ENCODE data around the gene SP3. TPM values are rescaled to one million over a fixed set of nuclear protein-coding genes. Genes with fewer than 3 reads are reported as not detected.

The SP3 gene
- total RNA-seq, 2 donors from 2014 or later, result 70.2 to 73.6 TPM

DNA sequence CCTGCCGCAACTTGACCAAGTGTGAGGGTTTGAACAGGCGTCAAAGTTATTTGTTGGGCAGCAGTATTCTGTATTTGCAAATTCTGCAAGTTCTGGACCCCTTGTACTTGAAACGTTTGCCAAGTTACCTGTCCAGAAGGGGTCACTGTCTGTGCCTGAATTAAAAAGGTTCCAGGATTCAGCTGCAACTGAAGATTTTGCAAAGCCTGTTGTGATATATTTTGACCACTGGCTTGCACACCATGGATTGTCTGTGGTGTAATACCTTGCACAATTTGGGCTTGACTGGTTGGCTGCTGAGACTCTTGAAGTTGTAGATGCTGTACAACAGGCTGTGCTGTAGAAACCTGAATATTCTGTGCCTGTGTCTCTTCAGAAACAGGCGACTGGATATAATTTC lies 10.2 kb downstream of the SP3 start:
- intact Hi-C loops (cut with DNase I), result no loop called here
- no peak for DNase-seq (ENCODE audit: low spot score)

DNA sequence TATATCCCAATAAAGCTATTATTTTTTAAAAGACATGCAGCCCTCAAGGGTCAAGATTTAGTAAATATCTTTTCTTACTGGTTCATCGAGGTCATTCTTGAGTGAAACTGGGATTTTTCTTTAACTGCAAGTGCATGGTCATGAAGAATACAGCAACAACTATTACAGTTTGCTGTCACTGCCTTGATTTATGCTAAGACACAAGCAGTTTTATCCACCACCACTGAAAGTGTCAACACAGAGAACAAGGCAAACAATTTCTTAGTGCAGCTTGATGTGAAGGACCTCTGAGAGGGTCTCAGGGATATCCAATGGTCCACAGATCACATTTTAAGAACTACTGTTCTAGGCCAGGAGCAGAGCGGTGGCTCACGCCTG lies 12.1 kb downstream of the SP3 start:
- intact Hi-C loops (cut with DNase I), result no loop called here
- no peak for DNase-seq (ENCODE audit: low spot score)

GRCh38 chr2:173952267-173953046 lies 12.7 kb downstream of the SP3 start:
- DNase-seq (ENCODE audit: low spot score), result no peak
- intact Hi-C loops (cut with DNase I), result no loop called here

- no peak for DNase-seq (ENCODE audit: low spot score)
- intact Hi-C loops (cut with DNase I), result no loop called here
These were observed 16.3 kb downstream of the SP3 start for GRCh38 chr2:173948842-173949241.

- intact Hi-C loops (cut with DNase I), result no loop called here
- DNase-seq (ENCODE audit: low spot score), result no peak
These were observed 17.0 kb downstream of the SP3 start for GRCh38 chr2:173948198-173948597.

GRCh38 chr2:173947131-173947530 lies 18.0 kb downstream of the SP3 start:
- DNase-seq (ENCODE audit: low spot score), result no peak
- intact Hi-C loops (cut with DNase I), result no loop called here

- no peak for DNase-seq (ENCODE audit: low spot score)
- intact Hi-C loops (cut with DNase I), result no loop called here
These were observed 21.4 kb downstream of the SP3 start for GRCh38 chr2:173943738-173944137.

- DNase-seq (ENCODE audit: low spot score), result no peak
- intact Hi-C loops (cut with DNase I), result no loop called here
These were observed 22.2 kb downstream of the SP3 start for GRCh38 chr2:173942861-173943523.

DNA sequence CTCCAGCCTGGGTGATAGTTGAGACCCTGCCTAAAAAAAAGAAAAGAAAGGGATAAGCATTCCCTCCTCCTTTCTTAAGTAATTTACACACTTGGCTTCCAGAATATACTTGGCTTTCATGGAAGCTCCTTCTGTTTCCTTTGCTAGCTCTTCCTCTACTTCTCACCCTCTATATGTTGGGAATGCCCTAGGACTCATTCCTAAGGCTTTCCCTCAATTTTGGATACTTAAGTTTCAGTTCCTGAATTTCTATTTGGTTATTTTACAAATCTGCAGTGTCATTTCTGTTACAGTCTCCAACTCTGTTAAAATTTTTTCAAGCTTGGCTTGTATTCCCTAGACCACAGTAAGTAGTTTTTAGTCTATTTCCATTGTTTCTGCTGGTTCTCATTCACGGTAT lies 23.6 kb downstream of the SP3 start:
- DNase-seq (ENCODE audit: low spot score), result no peak
- intact Hi-C loops (cut with DNase I), result no loop called here

DNA sequence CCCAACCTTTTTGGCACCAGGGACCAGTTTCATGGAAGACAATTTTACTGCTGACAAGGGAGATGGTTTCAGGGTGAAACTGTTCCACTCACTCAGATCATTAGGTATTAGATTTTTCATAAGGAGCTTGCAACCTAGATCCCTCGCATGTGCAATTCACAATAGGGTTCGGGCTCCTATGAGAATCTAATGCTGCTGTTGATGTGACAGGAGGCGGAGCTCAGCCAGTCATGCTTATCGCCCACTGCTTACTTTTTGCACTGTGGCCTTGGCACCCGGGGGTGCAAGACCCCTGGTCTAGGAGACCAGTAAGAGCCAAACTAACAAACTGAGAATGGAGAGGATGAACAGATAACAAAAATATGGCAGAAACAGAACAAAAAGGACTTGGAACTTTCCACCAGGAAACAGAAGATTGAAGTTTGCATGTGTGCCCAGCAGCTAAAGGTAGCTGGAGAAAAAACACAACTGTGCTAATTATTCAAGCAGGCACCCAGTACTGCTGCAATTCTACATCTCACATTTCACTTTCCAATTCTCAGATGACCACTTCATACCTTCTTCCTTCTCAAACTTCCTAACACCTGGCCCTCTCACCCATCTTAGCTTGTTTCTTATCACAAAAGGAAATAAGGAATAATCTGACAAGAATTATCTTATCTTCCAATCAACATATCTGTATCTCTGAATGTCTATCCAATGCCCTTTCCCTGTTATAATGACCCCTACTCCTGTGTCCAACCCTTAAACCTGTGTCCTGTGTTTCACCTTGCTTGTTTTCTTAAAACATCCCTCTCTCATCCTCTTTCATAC lies 24.8 kb downstream of the SP3 start:
- DNase-seq (ENCODE audit: low spot score), result no peak
- intact Hi-C loops (cut with DNase I), result no loop called here

DNA sequence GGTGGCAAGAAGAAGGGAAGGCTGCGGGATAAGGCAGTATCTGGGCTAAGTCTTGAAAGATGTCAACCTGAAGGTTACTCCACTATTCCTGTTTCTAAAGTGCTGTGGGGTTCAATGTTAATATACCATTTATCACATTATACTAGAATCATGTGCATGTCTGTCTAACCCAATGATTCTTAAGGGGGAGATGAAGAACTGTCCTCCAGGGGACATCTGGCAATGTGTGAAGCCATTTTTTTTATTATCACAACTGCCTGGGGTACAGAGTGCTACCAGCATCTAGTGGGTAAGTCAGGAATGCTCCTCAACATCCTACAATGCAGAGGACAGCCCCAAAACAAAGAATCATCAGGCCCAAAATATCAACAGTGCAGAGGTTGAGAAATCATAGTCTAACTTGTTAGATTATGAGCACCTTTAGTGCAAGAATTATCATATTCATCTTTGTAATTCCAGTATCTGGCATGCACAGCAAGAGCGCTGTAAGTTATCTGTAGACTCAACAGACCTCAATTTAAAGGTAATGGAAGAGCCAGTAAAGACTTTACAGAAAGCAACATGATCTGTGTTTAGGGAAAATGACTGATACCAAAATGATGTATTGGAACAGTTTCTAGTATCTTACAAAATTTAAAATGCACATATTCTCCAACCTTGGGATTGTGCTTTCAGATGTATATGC lies 26.3 kb downstream of the SP3 start:
- intact Hi-C loops (cut with DNase I), result no loop called here
- no peak for DNase-seq (ENCODE audit: low spot score)

- intact Hi-C loops (cut with DNase I), result no loop called here
- DNase-seq (ENCODE audit: low spot score), result no peak
These were observed 29.9 kb downstream of the SP3 start for GRCh38 chr2:173935305-173935704.

- no peak for DNase-seq (ENCODE audit: low spot score)
- intact Hi-C loops (cut with DNase I), result no loop called here
These were observed 30.3 kb downstream of the SP3 start for GRCh38 chr2:173934895-173935294.

DNA sequence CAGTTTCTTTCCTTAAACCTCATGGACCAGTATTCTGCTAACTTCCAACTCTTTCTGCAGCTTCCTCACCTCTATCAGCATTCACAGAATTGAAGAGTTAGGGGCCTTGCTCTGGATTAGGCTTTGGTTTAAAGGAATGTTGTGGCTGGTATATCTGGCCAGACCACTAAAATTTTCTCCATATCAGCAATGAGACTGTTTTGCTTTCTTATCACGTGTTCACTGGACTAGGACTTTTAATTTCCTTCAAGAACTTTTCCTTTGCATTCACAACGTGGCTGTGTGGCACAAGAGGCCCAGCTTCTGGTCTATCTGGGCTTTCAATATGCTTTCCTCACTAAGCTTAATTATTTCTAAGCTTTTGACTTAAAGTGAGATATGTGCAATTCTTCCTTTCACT lies 33.4 kb downstream of the SP3 start:
- DNase-seq (ENCODE audit: low spot score), result no peak
- intact Hi-C loops (cut with DNase I), result no loop called here

GRCh38 chr2:173929441-173929840 lies 35.7 kb downstream of the SP3 start:
- intact Hi-C loops (cut with DNase I), result no loop called here
- DNase-seq (ENCODE audit: low spot score), result no peak

DNA sequence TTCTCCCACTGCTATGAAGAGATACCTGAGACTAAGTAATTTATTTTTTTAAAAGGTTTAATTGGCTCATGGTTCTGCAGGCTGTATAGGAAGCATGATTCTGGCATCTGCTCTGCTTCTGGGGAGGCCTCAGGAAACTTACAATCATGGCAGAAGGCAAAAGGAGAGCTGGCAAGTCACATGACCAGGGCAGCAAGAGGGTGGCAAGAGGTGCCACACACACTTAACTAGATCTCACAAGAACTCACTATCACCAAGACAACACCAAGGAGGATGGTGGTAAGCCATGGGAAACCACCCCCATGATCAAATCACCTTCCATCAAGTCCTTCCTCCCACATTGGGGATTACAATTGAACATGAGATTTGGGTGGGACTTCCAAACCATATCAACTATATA lies 38.3 kb downstream of the SP3 start:
- DNase-seq (ENCODE audit: low spot score), result no peak
- intact Hi-C loops (cut with DNase I), result no loop called here

DNA sequence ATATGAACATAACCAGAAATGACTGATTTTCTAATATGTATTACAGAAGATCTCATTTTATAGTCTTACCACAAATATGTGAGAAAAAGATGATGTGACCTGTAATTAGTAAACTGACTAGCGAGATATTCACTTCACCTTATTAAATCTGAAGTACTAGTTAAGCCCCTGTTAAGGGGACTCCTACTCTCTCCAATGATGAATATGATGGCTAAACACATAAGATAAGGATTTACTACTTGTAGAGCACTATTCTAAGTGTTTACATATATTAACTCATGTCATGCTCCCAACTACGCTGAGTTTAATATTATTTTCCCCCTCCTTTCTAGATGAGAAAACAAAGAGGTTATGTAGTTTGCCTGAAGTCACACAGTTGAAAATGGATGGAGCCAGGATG lies 40.9 kb downstream of the SP3 start:
- no peak for DNase-seq (ENCODE audit: low spot score)
- intact Hi-C loops (cut with DNase I), result no loop called here

- intact Hi-C loops (cut with DNase I), result no loop called here
- no peak for DNase-seq (ENCODE audit: low spot score)
These were observed 42.4 kb downstream of the SP3 start for GRCh38 chr2:173922760-173923159.

GRCh38 chr2:173922068-173922467 lies 43.1 kb downstream of the SP3 start:
- intact Hi-C loops (cut with DNase I), result no loop called here
- DNase-seq (ENCODE audit: low spot score), result no peak
